HTR-8/SVneo (cell line): ENCODE data around the gene ZNF282.
A peak's percentile ranks its signal among the peaks of the same experiment; 100 is the strongest.
"Not testable (repeated sequence)": the region's sequence is repeated elsewhere in the genome, so short reads cannot be mapped to it uniquely, and the experiment has no call there.

Source experiments
- DNase-seq: peaks from one replicate; pipeline ENCODE4 v3.0.0; 2011; ENCODE audit warnings: low spot score, mixed read lengths; ENCODE audit not compliant: insufficient read length
- FAIRE-seq: peaks from 2 replicates; lab custom pipeline; 2011; peaks lifted over from hg19 to GRCh38; lab: Jason Lieb, UNC

The ZNF282 gene

DNA sequence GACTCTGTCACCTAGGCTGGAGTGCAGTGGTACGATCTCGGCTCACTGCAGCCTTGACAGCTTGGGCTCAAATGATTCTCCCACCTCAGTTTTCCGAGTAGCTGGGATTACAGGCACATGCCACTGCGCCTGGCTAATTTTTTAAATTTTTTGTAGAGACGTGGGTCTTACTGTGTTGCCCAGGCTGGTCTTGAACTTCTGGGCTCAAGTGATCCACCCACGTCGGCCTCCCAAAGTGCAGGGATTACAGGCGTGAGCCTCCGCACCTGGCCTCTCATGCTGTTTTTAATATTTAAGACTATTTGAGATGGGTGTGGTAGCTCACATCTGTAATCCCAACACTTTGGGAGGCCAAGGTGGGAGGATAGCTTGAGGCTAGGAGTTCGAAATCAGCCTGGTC lies 56.2 kb downstream of the ZNF282 start:
- not testable (repeated sequence) for FAIRE-seq

DNA sequence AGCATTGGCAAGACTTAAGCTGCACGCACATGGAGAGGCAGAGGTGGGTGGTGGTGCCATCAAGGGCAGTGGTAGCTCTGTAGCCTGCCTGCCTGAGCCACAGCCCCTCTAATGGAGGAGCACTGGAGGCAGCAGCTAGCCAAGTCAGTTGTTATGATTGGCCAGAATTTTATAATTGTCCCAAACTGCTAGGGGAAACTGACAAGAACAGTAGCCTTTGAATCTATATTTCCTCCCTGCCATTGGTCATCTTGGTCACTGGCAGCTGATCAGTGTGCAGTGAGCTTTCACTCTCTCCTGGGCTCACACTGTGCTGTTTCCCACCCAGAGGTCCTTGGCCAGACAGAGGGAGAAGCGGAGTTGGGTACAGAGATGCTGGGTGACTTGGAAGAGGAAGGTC lies 57.0 kb downstream of the ZNF282 start:
- FAIRE-seq (no peak), DNase-seq (no peak)

More for the DNA sequence above, 56.2 kb downstream of the ZNF282 start:
- DNase-seq: not testable (repeated sequence)

DNA sequence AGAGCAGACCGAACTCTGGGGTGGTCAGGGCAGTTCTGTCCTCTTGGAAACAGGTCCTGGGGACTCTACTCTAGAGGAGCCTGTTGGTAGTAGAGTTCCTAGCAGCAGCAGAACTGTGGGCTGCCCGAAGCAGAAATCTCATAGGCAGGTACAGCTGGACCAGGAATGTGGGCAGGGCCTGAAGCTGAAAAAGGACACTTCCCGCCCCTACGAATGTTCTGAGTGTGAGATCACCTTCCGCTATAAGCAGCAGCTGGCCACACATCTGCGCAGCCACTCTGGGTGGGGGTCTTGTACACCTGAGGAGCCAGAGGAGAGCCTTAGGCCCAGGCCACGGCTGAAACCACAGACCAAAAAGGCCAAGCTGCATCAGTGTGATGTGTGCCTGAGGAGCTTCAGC lies 58.3 kb downstream of the ZNF282 start:
- DNase-seq: no peak
- no peak for FAIRE-seq

DNA sequence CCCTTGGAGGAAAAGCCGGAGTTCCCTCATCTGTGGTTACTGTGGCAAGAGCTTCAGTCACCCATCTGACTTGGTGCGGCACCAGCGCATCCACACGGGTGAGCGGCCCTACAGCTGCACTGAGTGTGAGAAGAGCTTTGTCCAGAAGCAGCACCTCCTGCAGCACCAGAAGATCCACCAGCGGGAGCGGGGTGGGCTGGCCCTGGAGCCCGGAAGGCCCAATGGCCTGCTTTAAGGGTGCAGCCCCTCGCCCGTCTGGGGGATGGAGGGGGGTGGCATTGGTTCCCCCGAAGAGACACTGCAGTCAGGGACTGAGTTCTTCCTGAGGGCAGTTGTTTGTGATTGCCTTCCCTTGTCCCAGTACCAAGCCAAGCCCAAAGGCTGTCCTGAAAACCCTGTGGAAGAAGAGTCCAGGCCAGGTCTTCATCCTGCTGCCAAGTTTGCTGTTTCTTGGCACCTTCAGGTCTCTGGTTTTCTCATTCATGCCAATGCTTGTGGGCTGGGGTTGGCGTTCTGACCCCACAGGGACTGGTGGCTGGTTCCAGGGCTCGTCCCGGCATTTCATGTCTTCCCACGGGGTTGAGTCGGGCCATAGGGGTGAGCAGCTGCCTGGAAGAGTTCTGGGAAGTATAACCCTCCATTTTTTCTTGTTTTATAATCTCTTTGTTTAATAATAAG lies 59.0 kb downstream of the ZNF282 start:
- no peak for FAIRE-seq

DNA sequence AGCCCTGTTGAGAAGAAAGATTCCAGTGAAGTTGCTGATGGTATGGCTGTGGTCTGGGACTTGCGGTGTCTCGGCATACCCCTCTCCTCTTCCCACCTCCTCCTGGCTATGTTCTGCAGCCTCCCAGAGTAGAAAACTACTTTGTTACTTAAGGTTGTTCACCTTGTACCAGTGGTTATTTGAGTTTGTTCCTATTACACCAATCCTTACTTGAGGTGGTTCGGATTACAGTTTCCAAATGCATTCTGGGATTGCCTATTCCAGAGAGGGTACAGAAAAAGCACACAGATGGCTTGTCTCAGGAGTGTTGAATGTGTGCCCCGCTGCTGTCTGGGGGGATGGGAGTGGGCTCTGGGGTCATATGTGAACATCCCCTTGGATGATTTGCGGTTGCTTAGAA lies 59.8 kb downstream of the ZNF282 start:
- DNase-seq: no peak
- FAIRE-seq: no peak

More for the DNA sequence above, 59.0 kb downstream of the ZNF282 start:
- no peak for DNase-seq

DNA sequence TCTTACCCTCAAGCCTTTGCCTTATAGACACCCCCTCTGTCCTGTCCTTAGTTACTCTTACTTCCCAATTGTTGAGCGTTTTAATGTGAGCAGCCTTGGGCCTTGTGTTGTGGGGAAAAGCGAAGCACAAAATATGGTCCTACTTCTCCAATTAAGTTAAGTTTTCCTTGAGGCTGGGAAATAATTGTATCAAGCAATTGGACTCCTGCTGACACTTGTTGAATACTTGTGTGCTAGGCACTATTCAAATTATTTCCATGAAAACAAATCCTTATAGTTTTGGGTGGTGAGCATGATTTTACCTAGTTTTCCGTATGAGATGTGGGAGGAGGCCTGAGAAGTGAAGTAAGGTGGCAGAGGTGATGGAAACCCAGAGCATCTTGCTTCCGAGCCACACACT lies 61.2 kb downstream of the ZNF282 start:
- DNase-seq: no peak
- FAIRE-seq: no peak

DNA sequence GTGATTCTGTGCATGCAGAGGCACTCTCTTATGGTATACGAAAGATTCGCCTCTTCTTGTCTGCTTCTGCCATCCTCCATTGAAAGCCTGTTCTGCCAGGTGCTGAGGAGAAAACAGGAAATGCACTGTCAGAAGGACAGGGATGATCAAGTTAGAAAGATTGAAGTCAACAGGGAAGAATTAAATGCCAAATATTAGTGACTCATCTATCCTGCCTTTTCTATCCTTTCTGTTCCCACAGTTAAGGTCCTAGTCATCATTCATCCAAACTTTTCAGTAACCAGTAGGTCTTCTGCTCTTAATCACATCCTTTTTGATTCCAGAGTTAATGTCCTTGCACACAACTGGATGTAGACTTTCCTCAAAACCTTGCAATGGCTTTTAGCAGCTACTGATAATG lies 61.8 kb downstream of the ZNF282 start:
- no peak for FAIRE-seq
- DNase-seq: no peak

DNA sequence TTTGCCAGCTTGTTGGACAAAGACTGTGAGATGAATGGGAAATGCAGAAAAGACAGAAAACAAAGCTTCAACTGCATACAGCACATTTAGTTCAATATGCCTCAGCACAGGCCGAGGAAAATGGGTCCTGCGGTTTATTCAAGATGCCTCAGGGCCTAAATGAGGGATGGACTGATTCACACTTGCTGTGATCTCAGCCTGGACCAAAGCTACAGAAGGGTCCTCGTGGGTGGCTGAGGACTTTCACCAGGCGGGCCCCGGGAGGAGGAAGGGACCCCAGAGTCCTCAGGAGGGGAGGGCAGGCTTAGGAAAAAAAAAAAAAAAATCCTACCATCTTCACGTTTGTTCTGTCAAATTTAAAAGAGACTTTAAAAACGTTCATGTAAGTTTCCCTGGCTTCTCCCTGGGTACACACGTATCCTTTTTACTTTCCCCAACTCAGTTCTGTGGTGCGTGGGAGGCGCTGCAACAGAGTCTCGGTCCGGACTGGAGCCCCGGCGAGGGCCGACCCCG lies 66.0 kb downstream of the ZNF282 start:
- DNase-seq (peak; percentile 31), FAIRE-seq (no peak)

DNA sequence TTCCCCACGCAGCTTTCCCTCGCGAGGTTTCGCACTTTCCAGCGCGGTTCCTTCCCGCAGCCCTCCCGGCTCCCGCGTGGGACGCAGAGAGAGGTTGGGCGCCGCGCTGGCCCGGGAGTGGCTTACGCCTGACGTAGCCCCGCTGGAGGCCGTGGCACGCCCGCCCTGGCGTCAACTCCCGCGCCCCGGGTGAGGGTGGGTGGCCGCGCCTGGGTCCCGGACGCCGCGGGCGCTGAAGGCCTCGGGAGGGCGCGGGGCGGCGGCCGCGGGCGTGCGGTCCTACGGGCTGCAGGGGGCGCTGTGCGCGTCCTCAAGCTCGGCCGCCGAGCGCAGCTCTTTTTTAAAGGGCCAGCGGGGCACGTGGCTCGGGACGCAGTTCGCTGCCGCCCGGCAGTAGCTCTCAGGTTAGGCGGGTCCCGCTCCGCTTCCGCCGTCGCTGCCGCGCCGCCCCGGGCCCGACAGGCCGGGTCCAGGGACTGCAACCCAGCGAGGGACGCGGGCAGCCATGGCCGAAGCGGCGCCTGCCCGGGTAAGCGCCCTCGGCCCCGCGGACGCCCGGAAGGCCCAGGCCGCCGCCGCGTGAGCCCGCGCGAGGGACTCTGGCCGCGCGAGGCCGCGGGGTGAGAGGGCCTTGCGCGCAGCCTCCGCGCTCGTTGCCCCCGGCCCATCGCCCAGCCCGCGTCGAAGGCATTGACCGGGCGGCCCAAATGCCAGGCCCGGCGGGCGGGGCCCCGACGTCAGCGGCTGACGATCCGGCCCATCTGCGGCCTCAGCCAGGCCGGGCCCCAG lies 66.7 kb downstream of the ZNF282 start, which contains the start of gene ZNF783:
TSS of gene ZNF783 (plus strand) at position 368 of the 789 bp plus-strand sequence. CDS start at position 506, 138 bp downstream.
- FAIRE-seq (no peak), DNase-seq (peak; percentile 72)

DNA sequence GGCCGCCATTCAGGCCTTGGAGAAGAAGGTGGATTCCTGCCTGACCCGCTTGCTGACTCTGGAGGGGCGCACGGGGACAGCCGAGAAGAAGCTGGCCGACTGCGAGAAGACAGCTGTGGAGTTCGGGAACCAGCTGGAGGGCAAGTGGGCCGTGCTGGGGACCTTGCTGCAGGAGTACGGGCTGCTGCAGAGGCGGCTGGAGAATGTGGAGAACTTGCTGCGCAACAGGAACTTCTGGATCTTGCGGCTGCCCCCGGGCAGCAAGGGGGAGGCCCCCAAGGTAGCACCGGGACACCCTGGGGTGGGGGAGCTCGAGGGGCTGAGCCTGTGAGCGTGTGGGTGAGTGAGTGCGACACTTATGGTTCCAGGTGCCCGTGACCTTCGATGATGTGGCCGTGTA lies 71.1 kb downstream of the ZNF282 start:
- FAIRE-seq: no peak
- DNase-seq: no peak

DNA sequence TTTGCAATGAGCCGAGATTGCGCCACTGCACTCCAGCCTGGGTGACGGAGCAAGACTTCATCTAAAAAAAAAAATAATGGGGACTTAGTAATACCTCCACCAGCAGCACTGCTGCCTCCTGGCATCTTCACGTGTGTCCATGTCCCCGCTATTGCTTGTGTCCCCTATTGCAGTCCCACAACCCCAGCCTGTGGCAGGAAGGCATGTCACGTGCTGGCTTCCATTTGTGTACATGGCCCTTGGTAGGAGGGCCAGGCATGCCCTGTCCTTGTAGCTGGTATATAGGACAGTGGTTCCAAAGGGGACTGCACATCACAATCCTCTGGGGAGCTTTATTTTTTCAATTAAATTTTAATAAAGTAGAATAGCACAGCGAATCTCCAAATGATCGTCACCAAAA lies 72.4 kb downstream of the ZNF282 start:
- DNase-seq (no peak), FAIRE-seq (no peak)

DNA sequence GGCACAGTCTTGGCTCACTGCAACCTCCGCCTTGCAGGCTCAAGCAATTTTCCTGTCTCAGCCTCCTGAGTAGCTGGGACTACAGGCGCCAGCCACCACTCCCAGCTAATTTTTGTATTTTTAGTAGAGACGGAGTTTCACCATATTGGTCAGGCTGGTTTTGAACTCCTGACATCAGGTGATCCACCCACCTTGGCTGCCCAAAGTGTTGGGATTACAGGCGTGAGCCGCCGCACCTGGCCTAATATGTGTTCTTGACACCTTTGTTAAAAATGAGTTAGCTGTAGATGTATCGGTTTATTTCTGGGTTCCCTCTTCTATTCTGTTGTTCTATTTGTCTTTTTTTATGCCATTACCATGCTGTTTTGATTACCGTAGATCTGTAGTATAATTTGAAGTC lies 79.1 kb downstream of the ZNF282 start:
- DNase-seq, FAIRE-seq: not testable (repeated sequence)
